NT2/D1 (cell line): Measurements from ENCODE around the gene GLA.

ENCODE experiments used
- YY1 ChIP-seq: IDR thresholded peaks from 2 replicates; pipeline ENCODE4 v1.6.1; 2011; ENCODE audit not compliant: insufficient read length, insufficient read depth
- ZNF274 ChIP-seq: IDR thresholded peaks from 2 replicates; pipeline ENCODE4 v1.6.1; 2011; ENCODE audit warnings: mild to moderate bottlenecking, low read depth, low read length

- no peak for TF ChIP-seq YY1
- TF ChIP-seq ZNF274 = no peak
These were observed 2.7 kb upstream of the GLA start for GRCh38 chrX:101410461-101410860.
